IPS-18c (cell line): ENCODE data around the gene RBM24.

Experiments used
- H3K4me3 ChIP-seq: 2 replicates; pipeline ENCODE4 v1.7.0; 2013; ENCODE audit warnings: low read depth, mild to moderate bottlenecking, low read length, moderate library complexity; ENCODE audit not compliant: insufficient read depth
- H3K9me3 ChIP-seq: one replicate; pipeline ENCODE4 v1.6.1; 2013; ENCODE audit warnings: mild to moderate bottlenecking, low read length, moderate library complexity; ENCODE audit not compliant: control insufficient read depth, insufficient read depth

RBM24 gene

DNA sequence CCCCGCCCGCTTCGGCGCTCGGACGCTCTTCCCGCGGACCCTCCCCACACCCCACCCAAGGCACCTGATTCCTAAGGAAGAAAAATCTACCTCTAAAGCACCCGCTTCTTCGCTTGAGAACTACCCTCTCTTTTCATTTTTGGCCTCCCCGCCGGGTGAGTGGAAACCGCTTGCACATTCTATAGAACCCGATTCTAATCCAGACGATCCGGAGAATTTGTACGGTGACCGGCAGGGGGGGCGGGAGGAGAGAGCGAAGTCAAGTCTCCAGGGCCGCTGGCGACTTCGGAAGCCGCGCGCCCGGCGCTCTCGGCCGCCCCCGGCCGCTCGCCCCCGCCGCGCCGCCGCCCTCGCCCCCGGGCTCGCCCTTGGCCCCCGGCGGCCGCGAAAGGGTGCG, at the start of gene RBM24:
RBM24 (plus strand) TSS at position 262 of the 397 bp plus-strand sequence. CDS start 221 bp downstream, outside the sequence.
- Histone ChIP-seq H3K4me3 (peak within 1 kb of the TSS; percentile 62), H3K9me3 (no peaks in the 10 kb centered on the region)

DNA sequence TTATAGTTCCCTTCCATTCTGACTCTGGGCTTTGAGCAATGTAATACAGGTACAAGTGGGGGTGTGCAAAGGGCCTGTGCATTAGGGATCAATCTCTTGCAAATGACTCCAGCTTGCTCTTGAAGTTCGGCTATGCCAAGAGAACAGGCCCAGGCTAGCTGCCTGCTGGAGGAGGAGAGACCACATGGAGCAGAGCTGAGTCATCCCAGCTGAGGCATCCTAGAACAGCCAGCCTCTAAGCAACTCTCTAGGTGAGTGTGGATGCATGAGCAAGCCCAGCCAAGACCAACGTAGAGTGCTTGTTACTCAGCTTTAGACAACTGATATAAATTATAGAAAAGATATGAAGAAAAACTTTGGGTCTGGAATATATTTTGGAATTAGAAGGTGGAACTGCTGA, 47.6 kb upstream of the RBM24 start:
- no peak overlapping the region for H3K4me3 ChIP-seq
- H3K9me3 ChIP-seq = no peaks in the 10 kb centered on the region

DNA sequence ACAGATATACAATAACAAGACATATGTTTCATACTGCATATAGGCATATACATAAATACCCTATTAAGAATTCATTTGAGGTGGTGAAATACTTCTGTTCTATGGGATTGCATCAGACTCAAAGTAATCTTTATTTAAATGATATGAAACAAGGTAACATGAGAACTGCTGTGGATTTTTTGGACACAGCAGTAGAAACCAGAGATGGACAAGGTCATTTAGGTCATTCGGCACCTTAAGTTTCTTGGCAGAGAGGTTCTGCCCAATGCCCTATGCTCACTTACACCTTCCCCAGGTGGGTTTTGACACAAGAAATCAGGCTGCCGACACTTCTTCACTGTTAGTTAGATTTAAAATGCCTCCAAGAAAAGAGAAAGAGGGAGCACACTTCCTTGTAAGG, 43.9 kb upstream of the RBM24 start:
- H3K9me3 ChIP-seq = no peaks in the 10 kb centered on the region
- no peak overlapping the region for H3K4me3 ChIP-seq

DNA sequence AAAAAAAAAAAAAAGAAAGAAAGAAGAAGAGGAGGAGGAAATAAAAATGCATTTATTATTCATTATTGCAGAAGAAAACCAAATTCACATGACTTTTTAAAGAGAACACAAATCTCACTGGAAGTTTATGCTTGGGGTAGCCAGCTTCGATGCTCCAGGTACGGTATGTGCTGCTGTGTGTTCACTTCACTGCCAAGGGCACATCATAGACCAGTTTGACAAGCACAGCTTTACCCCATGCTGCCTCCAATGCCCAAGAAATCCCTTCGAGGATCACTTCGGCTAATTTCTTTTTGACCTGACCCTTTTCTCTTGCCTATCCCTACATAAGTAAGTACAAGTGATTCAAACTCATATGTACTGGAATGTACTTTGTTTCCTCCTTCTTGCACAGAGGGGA, 41.9 kb upstream of the RBM24 start:
- Histone ChIP-seq H3K9me3 (no peaks in the 10 kb centered on the region), H3K4me3 (no peak overlapping the region)

DNA sequence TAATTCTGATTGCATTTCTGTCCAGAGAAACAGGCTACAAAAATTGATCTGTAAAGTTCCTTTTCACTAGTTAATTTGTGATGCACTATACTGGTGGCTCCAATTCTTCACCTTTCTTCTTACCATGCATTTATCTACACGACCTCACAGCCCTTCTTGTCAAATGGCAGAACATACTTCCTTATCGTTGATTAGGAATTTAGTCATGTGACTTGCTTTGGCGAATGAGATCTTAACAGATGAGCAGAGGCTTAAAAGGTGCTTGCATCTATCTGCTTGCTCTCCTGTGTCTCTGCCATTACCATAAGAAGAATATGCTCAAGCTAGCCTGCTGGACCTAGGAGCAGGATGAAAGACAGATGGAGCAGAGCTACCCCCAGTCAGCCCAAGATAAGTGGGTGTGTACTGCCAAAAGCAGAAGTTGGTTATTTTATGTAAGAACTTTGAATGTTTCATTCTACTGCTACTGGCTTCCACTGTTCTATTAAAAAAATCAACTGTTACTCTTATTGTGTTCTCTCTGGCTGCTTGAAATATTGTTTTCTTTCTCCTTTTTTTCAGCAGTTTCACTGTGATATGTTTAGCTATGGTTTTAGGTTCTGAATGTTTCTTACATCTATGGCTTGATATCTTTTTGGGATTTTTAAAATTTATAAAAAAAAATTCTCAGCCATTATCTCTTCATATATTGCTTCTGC, 40.2 kb upstream of the RBM24 start:
- Histone ChIP-seq H3K9me3 (no peaks in the 10 kb centered on the region), H3K4me3 (no peak overlapping the region)

DNA sequence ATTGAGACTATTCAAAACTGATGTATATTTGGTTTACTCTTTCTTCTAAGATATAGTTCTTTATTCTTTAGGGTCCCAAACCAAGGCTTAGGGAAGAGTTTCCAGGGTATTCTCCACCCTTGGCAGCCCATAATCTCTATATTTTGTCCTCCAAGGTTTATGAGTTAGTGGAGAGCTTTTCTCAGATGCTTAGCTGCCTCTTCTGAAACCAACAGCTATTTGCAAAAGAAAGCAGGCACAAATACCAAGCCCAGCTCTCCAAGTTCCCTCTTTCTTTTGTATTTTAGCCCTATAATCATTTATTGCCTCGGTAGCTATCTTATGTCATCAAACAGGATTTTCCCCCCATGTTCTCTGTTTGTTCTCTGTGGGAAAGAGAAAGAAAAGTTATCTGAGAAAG, 39.1 kb upstream of the RBM24 start:
- H3K9me3 ChIP-seq = no peaks in the 10 kb centered on the region
- no peak overlapping the region for H3K4me3 ChIP-seq

DNA sequence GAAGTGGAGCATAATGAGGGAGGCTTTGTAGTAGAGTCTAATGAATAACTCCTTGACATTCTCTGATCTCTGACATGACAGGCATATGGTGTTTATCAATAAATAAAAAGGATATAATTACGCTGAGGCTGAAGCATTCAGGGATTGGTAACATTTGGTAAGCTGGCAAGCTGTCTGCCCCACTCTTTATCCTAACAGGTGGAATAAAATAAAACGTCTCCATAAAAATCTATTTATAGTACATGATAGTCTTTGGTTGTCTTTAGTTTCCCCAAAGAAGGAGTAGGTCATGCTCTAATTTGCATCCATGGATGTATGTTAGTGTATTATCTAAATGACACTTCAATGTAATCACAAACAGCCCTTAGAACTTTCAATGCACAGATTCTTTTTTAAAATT, 30.9 kb upstream of the RBM24 start:
- Histone ChIP-seq H3K9me3 (no peaks in the 10 kb centered on the region), H3K4me3 (no peak overlapping the region)

DNA sequence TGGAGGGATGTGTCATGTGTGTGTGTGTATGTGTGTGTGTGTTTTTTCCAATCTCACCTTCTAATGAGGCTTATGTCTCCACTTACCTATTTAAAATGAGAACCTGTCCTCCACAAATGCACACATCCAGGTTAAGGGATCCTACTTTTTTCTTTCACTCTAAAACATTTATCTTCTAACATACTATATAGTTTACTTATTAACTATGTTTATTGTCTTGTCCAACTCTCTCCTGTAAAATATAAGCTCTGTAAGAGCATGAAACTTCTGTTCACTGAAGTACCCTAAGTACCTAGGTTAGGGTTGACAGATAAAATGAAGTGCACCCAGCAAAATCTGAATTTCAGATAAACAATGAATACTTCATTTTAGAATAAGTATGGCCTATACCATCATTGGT, 29.2 kb upstream of the RBM24 start:
- no peaks in the 10 kb centered on the region for H3K9me3 ChIP-seq
- H3K4me3 ChIP-seq = no peak overlapping the region

DNA sequence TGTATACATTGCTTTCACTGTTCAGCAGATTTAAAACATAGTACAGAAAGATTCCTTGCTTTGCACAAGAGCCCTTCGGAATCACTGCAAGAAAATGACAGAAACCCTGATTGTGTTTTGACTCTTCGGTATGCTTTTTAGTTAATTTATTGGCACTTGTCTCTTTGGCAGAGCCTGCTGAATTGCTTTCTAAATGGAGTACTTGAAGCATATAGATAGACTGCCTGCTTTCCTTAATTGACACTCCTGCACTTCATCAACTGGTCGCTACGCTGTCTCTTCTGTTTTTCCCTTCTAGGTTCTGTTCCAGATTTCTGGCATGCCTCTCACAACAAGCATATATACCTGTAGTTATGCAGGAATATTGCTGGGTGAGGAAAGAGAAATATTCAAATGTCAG, 22.4 kb upstream of the RBM24 start:
- Histone ChIP-seq H3K9me3 (no peaks in the 10 kb centered on the region), H3K4me3 (no peak overlapping the region)

DNA sequence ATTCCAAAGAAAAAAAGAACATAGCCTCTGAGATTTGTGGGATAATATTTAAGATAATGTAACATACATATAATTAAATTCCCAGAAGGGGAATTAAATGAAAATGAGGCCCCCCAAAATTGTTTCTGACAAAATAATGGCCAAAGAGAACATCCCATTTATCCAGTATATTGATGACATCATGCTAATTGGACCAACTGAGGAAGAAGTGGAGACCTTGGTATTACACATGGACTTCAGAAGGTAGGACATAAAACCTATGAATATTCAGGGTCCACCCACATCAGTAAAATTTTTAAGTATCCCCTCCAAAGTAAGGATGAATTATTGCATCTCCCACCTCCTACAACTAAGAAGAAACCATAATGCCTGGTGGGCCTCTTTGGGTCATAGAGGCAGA, 15.6 kb upstream of the RBM24 start:
- no peaks in the 10 kb centered on the region for H3K9me3 ChIP-seq
- H3K4me3 ChIP-seq = no peak overlapping the region

DNA sequence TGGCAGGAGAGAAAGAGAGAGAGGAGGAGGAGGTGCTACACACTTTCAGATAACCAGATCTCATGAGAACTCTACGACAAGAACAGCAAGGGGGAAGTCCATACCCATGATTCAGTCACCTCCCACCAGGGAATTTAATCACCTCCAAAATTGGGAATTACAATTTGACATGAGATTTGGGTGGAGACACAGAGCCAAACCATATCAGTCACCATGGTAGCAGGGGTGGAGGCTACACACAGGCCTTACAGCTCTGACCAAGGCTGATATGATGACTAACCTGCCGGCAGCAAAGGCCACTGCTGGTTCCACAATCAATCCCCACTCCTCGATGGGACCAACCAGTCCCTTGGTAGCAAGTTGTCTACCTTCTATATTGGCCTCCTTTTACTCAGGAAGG, 13.6 kb upstream of the RBM24 start:
- H3K9me3 ChIP-seq = no peaks in the 10 kb centered on the region
- H3K4me3 ChIP-seq = no peak overlapping the region

DNA sequence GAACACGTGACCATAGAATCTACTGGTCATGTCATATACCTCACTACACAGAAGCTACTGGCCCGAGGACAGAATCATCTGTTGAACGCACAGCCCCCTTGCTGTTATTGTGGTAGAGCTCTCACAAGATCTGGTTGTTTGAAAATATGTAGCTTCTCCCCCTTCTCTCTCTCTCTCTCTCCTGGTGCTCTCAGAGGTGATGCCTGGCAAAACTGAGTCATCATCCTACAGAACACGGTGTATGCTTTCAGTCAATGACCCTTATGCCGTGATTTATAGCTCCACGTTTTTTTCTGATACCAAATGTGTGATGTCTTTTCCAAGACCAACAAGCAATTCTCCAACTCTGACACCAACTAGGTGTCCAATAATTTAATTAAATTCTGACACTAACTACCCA, 13.0 kb upstream of the RBM24 start:
- no peak overlapping the region for H3K4me3 ChIP-seq
- H3K9me3 ChIP-seq = no peaks in the 10 kb centered on the region

DNA sequence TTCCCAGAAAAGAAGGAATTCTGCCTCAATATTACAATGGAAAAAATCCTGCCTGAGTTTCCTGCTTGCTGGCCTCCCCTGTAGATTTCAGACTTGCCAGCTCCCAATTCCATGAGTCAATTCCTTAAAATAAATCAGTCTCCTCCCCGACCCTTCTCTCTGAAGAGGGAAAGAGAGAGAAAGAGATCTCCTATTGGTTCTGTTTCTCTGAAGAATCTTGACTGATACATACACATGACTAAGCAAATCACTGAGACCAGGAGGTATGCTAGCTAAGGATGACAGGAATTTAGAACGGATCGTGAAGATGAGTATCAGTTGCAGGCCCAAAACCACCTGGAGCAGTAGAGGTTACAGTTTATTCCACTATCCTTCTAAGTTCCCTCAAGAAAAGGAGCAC, 11.3 kb upstream of the RBM24 start:
- Histone ChIP-seq H3K9me3 (no peaks in the 10 kb centered on the region), H3K4me3 (no peak overlapping the region)

DNA sequence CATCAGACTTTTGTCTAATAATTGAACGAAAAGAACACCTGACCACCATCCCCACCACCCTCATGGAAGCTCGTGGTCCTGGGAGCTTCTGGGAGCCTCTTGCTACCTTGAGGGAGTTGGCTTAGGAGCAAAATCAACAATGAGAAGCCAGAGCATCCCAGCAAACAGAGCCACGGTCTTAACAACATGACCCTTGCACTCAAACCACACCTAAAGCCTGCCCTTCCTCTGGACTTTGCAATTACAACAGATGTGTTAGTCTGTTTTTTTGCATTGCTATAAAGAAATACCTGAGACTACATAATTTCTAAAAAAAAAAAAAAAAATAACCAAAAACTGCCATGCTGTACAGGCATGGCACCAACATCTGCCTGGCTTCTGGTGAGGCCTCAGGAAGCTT, 9.5 kb upstream of the RBM24 start:
- no peaks in the 10 kb centered on the region for H3K9me3 ChIP-seq
- H3K4me3 ChIP-seq = no peak overlapping the region

DNA sequence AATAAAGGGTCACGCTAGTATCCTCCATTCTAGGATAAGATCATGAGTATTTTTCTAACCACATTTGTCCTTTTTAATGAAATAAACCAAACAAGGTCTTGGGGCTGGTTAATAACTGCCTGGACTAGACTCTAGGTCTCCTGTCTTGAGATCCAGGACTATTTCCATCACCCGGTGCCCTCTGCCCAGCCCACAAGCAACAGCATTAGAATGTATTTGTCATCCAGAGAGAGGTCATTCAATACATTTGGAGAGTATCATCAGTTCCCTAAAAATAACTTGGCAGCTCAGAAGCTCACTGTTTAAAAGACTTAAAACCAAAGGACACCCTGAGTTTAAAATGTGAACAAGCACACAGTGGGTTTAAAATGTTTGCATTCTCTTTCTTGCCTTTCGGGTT, 4.4 kb upstream of the RBM24 start:
- no peaks in the 10 kb centered on the region for H3K9me3 ChIP-seq
- no peak overlapping the region for H3K4me3 ChIP-seq

DNA sequence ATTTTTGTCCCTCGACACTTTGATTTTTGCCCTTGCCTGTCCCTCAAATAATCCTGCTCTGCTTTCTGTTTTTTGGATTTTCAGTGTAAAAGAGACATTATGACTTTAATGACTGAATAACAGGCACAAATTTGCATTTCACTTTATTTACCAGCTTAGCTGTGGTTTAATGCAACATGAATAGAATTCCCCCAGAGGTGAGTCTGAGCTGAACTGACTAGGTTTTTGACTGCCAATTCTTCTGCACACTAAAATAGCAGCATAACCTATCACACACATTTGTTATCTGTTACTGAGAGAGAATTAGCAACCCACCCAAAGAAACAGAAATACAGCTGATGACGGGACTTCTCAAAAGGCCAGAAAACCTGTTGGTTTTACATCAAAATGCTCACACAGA, 3.9 kb upstream of the RBM24 start:
- no peak overlapping the region for H3K4me3 ChIP-seq

DNA sequence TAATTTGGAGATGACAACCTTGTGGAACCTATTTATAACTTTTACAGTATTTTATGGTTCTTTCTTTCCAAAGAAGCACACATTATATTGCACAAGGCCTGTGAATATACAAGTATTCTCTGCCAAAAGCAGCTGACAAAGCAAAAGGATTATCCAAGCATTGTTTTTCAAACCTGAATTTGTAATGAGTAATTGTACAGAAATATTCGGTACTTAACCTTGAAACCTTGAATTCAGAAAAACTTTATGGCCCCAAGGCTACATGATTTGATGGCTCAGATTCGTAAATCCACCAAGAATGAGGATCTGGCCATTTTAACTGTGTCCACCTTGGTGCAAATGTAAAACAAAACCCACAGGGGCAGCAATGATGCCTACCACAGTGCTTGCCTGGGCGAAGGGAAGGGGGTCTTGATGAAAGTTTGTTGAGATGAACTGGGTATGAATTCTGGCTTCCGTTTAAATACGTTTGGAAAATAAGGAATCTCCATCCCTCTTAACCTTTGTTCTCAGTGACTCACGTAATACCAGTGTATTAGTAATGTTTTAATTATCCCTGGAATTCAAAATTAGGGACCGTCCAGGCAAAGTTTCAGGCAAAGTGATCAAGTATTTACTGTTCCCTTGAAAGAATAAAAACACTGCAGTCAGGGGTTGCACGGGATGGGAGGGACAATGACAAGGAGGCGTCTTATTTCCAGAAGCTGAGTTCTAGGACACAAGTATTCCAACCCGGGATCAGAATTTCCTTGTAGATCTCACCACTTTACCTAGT, 2.7 kb upstream of the RBM24 start:
- H3K9me3 ChIP-seq = no peaks in the 10 kb centered on the region
- H3K4me3 ChIP-seq = no peak overlapping the region

More for the DNA sequence above, 3.9 kb upstream of the RBM24 start:
- H3K9me3 ChIP-seq = no peaks in the 10 kb centered on the region

DNA sequence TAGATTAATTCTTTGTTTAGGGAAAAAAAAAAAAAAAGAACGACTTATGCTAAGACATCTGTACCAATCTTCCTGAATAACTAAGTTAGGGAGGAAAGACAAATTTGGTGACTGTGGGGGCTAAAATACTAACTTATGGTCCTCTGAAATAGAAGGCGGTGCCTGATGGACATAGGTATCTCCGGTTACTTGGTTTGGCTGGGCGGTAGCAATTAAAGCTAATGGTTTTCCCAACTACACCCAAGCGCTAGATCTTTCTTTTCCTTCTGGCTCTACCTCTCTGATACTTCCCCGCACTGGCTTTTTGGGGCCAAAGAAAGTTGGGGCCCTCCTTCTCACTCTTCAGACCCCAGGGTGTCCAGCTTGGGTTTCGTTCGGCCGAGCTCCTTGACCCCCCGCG, 1.0 kb upstream of the RBM24 start:
- Histone ChIP-seq H3K4me3 (peak overlapping the region; percentile 62), H3K9me3 (no peaks in the 10 kb centered on the region)
